ENCODE results near the gene ELP4. TPM values are rescaled to one million over a fixed set of nuclear protein-coding genes. Genes with fewer than 3 reads are reported as not detected.

Gene ELP4
- total RNA-seq, 2 experiments from 2014 or later, result 20.7 to 25.1 TPM

DNA sequence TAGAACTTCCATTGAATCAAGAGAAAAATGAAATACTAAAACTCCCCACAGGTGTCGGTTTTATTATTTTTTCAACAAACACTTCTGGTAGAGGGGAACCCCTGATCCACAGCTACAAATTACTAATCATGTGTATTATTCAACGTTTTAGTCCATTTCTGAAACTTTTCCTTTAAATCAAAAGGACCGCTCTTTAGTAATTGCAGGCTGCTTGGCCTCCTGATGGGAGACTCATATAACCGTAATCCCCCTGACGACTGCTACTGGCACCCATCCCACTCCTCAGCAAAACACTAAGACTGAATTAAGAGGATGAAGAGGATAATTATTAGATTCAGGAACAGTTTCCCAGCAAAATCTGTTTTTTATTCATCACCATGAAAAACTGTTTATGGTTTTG is 255.2 kb downstream of the ELP4 start:
- H3K27ac Mint-ChIP-seq, result no peak overlapping the region

GRCh38 chr11:31767066-31767465 is 257.5 kb downstream of the ELP4 start:
- POLR2A ChIA-PET, result no interaction called here
- Mint-ChIP-seq H3K27ac (no peak overlapping the region), H3K36me3 (no peaks in the 10 kb centered on the region)

More for the DNA sequence above, 255.2 kb downstream of the ELP4 start:
- POLR2A ChIA-PET, result no interaction called here
- no peaks in the 10 kb centered on the region for H3K9me3 Mint-ChIP-seq
- no peak overlapping the region for H3K4me3 Mint-ChIP-seq
- H3K4me1 Mint-ChIP-seq, result no peaks in the 10 kb centered on the region
- ATAC-seq (ENCODE audit: low read depth) (no peak), DNase-seq (no peak)
- H3K36me3 Mint-ChIP-seq, result no peaks in the 10 kb centered on the region
- H3K27me3 Mint-ChIP-seq, result no peaks in the 10 kb centered on the region

DNA sequence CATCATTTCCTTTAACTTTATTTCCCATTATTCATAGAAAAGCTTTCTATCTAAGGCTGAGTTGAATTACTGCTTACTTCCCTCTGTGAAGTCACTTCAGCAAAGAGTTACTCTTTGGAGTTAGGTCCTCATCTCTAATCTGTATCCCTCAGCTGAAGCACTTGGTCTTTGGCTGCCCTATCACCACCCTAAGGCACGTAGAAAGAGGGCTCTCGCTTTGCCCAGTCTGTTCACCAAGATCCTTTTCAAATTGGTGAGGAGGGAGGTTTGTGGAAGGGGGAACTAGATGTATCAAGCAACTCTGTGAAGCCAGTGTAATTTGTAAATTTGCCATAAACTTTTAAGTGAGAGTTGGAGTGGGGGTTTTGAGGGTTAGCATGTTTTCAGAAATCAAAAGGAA is 258.1 kb downstream of the ELP4 start:
- no peak for DNase-seq
- Mint-ChIP-seq H3K4me3 (no peak overlapping the region), H3K27ac (no peak overlapping the region), H3K27me3 (no peaks in the 10 kb centered on the region), H3K36me3 (no peaks in the 10 kb centered on the region), H3K9me3 (no peaks in the 10 kb centered on the region), H3K4me1 (peaks cover 3% of the 10 kb centered on the region)
- ATAC-seq (ENCODE audit: low read depth), result no peak
- POLR2A ChIA-PET, result no interaction called here

More at GRCh38 chr11:31767066-31767465, 257.5 kb downstream of the ELP4 start:
- Mint-ChIP-seq H3K4me3 (no peak overlapping the region), H3K4me1 (peaks cover 3% of the 10 kb centered on the region), H3K27me3 (no peaks in the 10 kb centered on the region), H3K9me3 (no peaks in the 10 kb centered on the region)
- DNase-seq (no peak), ATAC-seq (ENCODE audit: low read depth) (no peak)

DNA sequence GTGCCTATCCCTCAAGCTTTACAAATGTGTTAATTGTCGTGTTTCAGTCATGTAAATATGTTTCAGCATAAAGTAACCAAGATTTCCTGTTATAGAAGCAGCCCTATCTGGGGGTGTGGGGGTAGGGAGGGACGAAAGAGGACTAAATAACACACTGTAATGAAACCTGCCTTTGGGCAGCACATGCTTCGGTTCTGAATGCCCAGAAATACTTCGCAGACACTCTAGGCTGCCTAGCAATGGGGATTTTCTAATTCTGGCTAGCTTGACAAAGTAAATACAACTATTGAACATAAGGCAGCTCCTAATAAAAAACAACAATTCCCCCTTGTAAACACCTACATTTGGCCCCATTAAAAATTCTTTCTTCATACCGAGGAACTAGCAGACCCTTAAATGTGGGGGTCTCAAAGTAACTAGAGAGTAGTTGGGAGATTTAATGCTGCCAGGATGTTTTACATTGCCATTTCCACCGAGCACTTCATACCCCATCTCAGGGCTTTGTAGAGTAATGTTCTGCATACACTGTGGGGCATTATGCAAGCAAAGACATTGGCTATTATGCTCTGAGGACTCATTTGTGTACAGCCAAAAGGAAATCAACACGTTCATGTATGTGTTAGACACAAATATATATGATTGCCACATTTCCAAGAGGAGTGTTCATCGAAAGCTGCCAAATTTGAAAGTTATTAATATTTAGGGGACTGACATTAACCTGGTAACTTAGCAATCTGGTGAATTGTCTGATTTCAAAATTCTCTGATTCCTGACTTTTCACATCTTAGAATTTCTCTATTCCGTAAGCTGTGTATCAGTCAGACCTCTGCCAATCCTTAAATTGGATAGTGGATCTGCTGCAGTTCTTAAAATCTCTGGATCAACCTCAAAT is 259.4 kb downstream of the ELP4 start:
- no peaks in the 10 kb centered on the region for H3K36me3 Mint-ChIP-seq
- H3K4me3 Mint-ChIP-seq, result no peak overlapping the region
- ATAC-seq (ENCODE audit: low read depth) (no peak), DNase-seq (no peak)
- peaks cover 3% of the 10 kb centered on the region for H3K4me1 Mint-ChIP-seq
- H3K27me3 Mint-ChIP-seq, result no peaks in the 10 kb centered on the region
- POLR2A ChIA-PET, result no interaction called here
- H3K27ac Mint-ChIP-seq, result no peak overlapping the region
- H3K9me3 Mint-ChIP-seq, result no peaks in the 10 kb centered on the region

DNA sequence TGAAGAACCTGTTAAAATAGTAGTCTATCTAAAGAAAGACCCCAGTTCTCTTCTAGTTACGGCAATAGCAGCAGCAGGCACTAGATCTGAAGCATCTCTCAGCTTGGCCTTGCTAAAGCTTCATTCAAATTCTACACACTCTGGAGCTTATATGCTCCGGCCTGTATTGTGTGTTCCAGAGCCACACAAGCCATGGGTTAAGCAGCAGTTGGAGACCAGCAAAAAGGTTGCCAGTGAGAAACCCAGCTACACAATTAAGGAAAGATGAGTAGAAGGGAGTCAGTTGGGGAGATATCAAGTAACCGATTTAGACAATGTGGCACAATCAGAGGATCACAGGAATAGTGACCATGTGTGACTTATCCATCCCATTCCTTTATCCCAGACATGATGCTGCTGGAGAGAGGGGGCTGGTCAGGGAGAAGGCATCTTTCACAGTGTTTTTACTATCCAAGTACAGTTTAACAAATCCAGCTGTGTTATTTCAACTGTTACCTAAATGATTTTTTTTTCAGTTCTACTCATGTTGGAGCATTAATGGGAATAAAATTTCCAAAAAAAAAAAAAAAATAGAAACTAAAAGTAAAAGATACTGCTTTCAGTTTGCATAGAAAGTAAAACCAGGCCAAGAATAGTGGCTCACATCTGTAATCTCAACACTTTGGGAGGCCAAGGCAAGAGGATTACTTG is 260.6 kb downstream of the ELP4 start:
- H3K36me3 Mint-ChIP-seq, result no peaks in the 10 kb centered on the region
- peaks cover 3% of the 10 kb centered on the region for H3K4me1 Mint-ChIP-seq
- no peak for DNase-seq
- no peaks in the 10 kb centered on the region for H3K9me3 Mint-ChIP-seq
- H3K4me3 Mint-ChIP-seq, result no peak overlapping the region
- ATAC-seq (ENCODE audit: low read depth), result no peak
- H3K27ac Mint-ChIP-seq, result no peak overlapping the region
- H3K27me3 Mint-ChIP-seq, result no peaks in the 10 kb centered on the region
- POLR2A ChIA-PET, result no interaction called here

DNA sequence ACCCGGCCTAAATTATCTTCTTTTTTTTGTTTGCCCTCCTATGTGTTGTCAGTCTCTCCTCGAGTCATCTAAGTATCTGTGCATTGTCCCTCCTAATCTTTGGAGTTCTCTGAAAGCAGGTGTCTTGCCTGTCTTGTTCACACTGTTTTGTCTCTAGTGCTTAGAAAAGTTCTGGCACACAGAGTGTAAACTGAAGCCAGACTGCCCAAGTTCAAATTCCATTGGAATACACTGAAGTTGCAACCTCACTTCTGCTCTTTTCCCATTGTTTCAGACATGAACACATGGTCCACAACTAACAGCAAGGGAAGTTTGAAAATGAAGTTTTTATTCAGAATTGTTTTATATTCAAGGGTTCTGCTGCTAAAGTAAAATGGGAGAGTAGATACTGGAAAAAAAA is 262.8 kb downstream of the ELP4 start:
- DNase-seq (no peak), ATAC-seq (ENCODE audit: low read depth) (no peak)
- POLR2A ChIA-PET, result no interaction called here
- peaks cover 3% of the 10 kb centered on the region for H3K4me1 Mint-ChIP-seq
- H3K27me3 Mint-ChIP-seq, result no peaks in the 10 kb centered on the region
- no peaks in the 10 kb centered on the region for H3K9me3 Mint-ChIP-seq
- H3K36me3 Mint-ChIP-seq, result no peaks in the 10 kb centered on the region
- H3K27ac Mint-ChIP-seq, result no peak overlapping the region
- no peak overlapping the region for H3K4me3 Mint-ChIP-seq

GRCh38 chr11:31779374-31779791 is 269.8 kb downstream of the ELP4 start:
- Mint-ChIP-seq H3K4me3 (no peak overlapping the region), H3K27ac (no peak overlapping the region), H3K36me3 (no peaks in the 10 kb centered on the region), H3K4me1 (no peaks in the 10 kb centered on the region), H3K9me3 (no peaks in the 10 kb centered on the region), H3K27me3 (no peaks in the 10 kb centered on the region)
- DNase-seq (no peak), ATAC-seq (ENCODE audit: low read depth) (no peak)
- POLR2A ChIA-PET, result no interaction called here

GRCh38 chr11:31780078-31780477 is 270.5 kb downstream of the ELP4 start:
- DNase-seq (no peak), ATAC-seq (ENCODE audit: low read depth) (no peak)

GRCh38 chr11:31780480-31780971 is 271.0 kb downstream of the ELP4 start:
- ATAC-seq (ENCODE audit: low read depth) (no peak), DNase-seq (no peak)
- Mint-ChIP-seq H3K27me3 (no peaks in the 10 kb centered on the region), H3K9me3 (no peaks in the 10 kb centered on the region), H3K27ac (no peak overlapping the region), H3K4me1 (no peaks in the 10 kb centered on the region), H3K36me3 (no peaks in the 10 kb centered on the region), H3K4me3 (no peak overlapping the region)
- POLR2A ChIA-PET, result no interaction called here

More at GRCh38 chr11:31780078-31780477, 270.5 kb downstream of the ELP4 start:
- no peaks in the 10 kb centered on the region for H3K27me3 Mint-ChIP-seq
- H3K4me3 Mint-ChIP-seq, result no peak overlapping the region
- H3K4me1 Mint-ChIP-seq, result no peaks in the 10 kb centered on the region
- H3K9me3 Mint-ChIP-seq, result no peaks in the 10 kb centered on the region
- POLR2A ChIA-PET, result no interaction called here
- no peaks in the 10 kb centered on the region for H3K36me3 Mint-ChIP-seq
- no peak overlapping the region for H3K27ac Mint-ChIP-seq

DNA sequence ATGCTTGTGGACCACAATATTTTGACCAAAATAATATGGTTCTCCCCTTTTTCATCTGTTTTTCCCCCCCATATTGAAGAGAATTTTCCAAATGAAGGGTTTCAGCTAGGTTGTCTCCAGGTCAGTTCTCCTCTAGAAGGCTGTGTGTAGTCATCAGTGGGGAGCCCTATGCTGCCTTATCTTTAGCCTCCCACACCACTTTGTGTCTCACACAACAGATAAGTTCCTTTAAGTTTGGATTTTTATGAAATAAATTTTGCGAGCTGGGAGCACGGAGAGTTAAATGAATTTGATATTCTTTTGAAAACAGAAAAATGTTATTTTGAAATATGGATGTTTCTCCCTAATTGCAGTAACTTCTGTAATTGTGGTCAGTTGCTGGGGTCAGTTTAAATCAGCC is 272.7 kb downstream of the ELP4 start:
- Mint-ChIP-seq H3K4me1 (no peaks in the 10 kb centered on the region), H3K9me3 (no peaks in the 10 kb centered on the region), H3K27ac (no peak overlapping the region), H3K4me3 (no peak overlapping the region), H3K27me3 (no peaks in the 10 kb centered on the region), H3K36me3 (no peaks in the 10 kb centered on the region)
- POLR2A ChIA-PET, result no interaction called here
- DNase-seq, result no peak
- no peak for ATAC-seq (ENCODE audit: low read depth)

- no peak for DNase-seq
- no peak overlapping the region for H3K27ac Mint-ChIP-seq
- H3K9me3 Mint-ChIP-seq, result no peaks in the 10 kb centered on the region
- POLR2A ChIA-PET, result no interaction called here
- no peaks in the 10 kb centered on the region for H3K4me1 Mint-ChIP-seq
- H3K27me3 Mint-ChIP-seq, result no peaks in the 10 kb centered on the region
- no peak for ATAC-seq (ENCODE audit: low read depth)
- H3K36me3 Mint-ChIP-seq, result no peaks in the 10 kb centered on the region
- H3K4me3 Mint-ChIP-seq, result no peak overlapping the region
Measured at GRCh38 chr11:31783252-31783651, 273.7 kb downstream of the ELP4 start.

DNA sequence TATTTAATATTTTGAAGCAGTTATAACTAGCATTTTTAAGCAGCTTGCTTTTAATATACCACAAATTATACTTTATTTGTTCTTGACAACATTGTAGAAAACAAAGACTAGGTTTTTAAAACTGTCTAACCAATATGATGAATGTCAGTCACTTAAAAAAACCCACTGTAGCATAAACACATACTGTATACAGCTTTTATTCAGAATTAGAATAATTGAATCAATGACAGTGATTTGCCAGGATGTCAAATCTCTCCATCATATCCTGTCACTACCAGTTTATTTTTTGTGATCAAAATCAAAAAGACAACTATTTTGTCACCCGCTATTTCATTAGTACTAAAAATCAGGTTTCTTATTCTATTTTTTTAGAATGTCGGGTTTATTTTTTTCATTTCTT is 275.0 kb downstream of the ELP4 start:
- no peaks in the 10 kb centered on the region for H3K9me3 Mint-ChIP-seq
- ATAC-seq (ENCODE audit: low read depth) (no peak), DNase-seq (no peak)
- no peaks in the 10 kb centered on the region for H3K36me3 Mint-ChIP-seq
- no peak overlapping the region for H3K4me3 Mint-ChIP-seq
- no peaks in the 10 kb centered on the region for H3K27me3 Mint-ChIP-seq
- H3K4me1 Mint-ChIP-seq, result no peaks in the 10 kb centered on the region
- no peak overlapping the region for H3K27ac Mint-ChIP-seq
- POLR2A ChIA-PET, result no interaction called here

DNA sequence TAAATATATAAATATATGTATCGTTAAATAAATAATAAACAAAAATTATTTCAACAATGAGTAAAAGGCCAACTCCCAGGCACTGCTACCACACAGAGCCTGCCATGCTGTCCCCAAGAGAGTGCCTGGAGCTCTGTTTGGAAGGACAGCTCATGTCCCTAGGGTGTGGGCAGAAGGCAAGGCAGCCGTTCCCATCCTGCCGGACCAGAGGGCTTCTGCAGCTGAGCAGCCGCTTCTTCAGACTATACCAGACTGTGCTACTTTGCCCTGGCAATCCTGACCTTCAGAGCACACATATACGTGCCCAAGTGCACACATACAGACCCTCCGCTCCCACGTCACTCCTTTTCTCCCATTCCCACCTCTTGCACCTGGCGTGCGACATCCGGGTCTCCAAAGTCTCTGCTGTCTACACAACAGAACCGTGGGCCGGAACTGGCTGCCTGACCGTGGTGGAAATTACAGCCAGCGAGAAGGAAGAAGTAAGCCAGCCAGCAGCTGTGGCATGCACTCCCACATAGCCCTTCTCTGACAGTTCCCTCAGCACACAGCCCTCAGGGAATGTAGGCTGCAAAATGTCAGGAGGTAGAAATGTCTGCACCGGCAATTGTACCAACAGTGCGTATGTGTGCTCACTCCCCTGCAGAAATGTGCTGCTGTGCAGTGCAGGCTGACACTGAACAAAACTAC is 277.6 kb downstream of the ELP4 start:
- no peak for ATAC-seq (ENCODE audit: low read depth)
- H3K4me1 Mint-ChIP-seq, result no peaks in the 10 kb centered on the region
- H3K4me3 Mint-ChIP-seq, result no peak overlapping the region
- peaks cover 8% of the 10 kb centered on the region for H3K27me3 Mint-ChIP-seq
- no peak overlapping the region for H3K27ac Mint-ChIP-seq
- H3K9me3 Mint-ChIP-seq, result no peaks in the 10 kb centered on the region
- no peaks in the 10 kb centered on the region for H3K36me3 Mint-ChIP-seq
- POLR2A ChIA-PET, result no interaction called here
- no peak for DNase-seq
